AG09309 (cell line): Measurements from ENCODE around the gene HECW1.

ENCODE experiments used
- DNase-seq: peaks from one replicate; pipeline ENCODE4 v3.0.0-alpha.2; 2010; ENCODE audit warnings: low read depth
- H3K4me3 ChIP-seq: 2 replicates; pipeline ENCODE4 v1.5.1; 2011; ENCODE audit warnings: mild to moderate bottlenecking, low read depth, low read length, moderate library complexity; ENCODE audit not compliant: control insufficient read depth
- CTCF ChIP-seq: IDR thresholded peaks from 2 replicates; pipeline ENCODE4 v1.5.1; 2011; ENCODE audit warnings: mild to moderate bottlenecking, low read depth, low read length, inconsistent platforms; ENCODE audit not compliant: insufficient read depth, control insufficient read depth; ENCODE audit errors: missing control alignments

HECW1 gene

GRCh38 chr7:43152696-43153095, 40.2 kb downstream of the HECW1 start:
- TF ChIP-seq CTCF: no peak
- no peak overlapping the region for H3K4me3 ChIP-seq
- no peak for DNase-seq

- no peak for TF ChIP-seq CTCF
- no peak for DNase-seq
- no peak overlapping the region for H3K4me3 ChIP-seq
Observed at GRCh38 chr7:43155636-43156035, 43.2 kb downstream of the HECW1 start.

GRCh38 chr7:43163885-43164284, 51.4 kb downstream of the HECW1 start:
- H3K4me3 ChIP-seq: no peak overlapping the region
- DNase-seq: no peak
- no peak for TF ChIP-seq CTCF

GRCh38 chr7:43164757-43165156, 52.3 kb downstream of the HECW1 start:
- DNase-seq: peak; percentile 90
- H3K4me3 ChIP-seq: no peak overlapping the region
- TF ChIP-seq CTCF: no peak

- DNase-seq: no peak
- no peak for TF ChIP-seq CTCF
Observed at GRCh38 chr7:43166686-43167085, 54.2 kb downstream of the HECW1 start.

GRCh38 chr7:43169076-43169475, 56.6 kb downstream of the HECW1 start:
- no peak overlapping the region for H3K4me3 ChIP-seq
- no peak for TF ChIP-seq CTCF
- no peak for DNase-seq

More at GRCh38 chr7:43166686-43167085, 54.2 kb downstream of the HECW1 start:
- no peak overlapping the region for H3K4me3 ChIP-seq

- DNase-seq: no peak
- no peak for TF ChIP-seq CTCF
- H3K4me3 ChIP-seq: no peak overlapping the region
Observed at GRCh38 chr7:43170571-43170970, 58.1 kb downstream of the HECW1 start.
